HG02970 (cell line): Measurements from ENCODE around the gene ZNF354C.
"Not testable (repeated sequence)": the region's sequence is repeated elsewhere in the genome, so short reads cannot be mapped to it uniquely, and the experiment has no call there.

Experiments used
- ATAC-seq: cut with Tn5 transposase; IDR thresholded peaks from one replicate; pipeline ENCODE4 v1.9.1; 2021; ENCODE audit warnings: mild to moderate bottlenecking, moderate library complexity, moderate number of reproducible peaks; ENCODE audit not compliant: unreplicated experiment, low FRiP score

Gene ZNF354C

GRCh38 chr5:179060116-179061008 lies at the start of gene ZNF354C:
TSS of gene ZNF354C (plus strand) at chr5:179060373. CDS start at chr5:179062069, 1,696 bp downstream.
- ATAC-seq = peak; percentile 87

GRCh38 chr5:179023528-179024189 lies 36.5 kb upstream of the ZNF354C start, which contains the start of gene ZNF879:
TSS of gene ZNF879 (plus strand) at chr5:179023804. CDS start at chr5:179025005, 1,201 bp downstream.
- ATAC-seq = peak; percentile 87

GRCh38 chr5:179033004-179033580 lies 27.1 kb upstream of the ZNF354C start:
- ATAC-seq = no peak

GRCh38 chr5:179044765-179045164 lies 15.4 kb upstream of the ZNF354C start:
- ATAC-seq = no peak

- ATAC-seq = no peak
These were observed 8.4 kb upstream of the ZNF354C start for GRCh38 chr5:179051784-179052183.

- no peak for ATAC-seq
These were observed 6.0 kb upstream of the ZNF354C start for GRCh38 chr5:179054036-179054785.

GRCh38 chr5:179054876-179055275 lies 5.3 kb upstream of the ZNF354C start:
- ATAC-seq = no peak

GRCh38 chr5:179055436-179055835 lies 4.7 kb upstream of the ZNF354C start:
- no peak for ATAC-seq

GRCh38 chr5:179055841-179056240 lies 4.3 kb upstream of the ZNF354C start:
- no peak for ATAC-seq

GRCh38 chr5:179061025-179061424 lies 852 bp downstream of the ZNF354C start:
- ATAC-seq = no peak

GRCh38 chr5:179065703-179066102 lies 5.5 kb downstream of the ZNF354C start:
- ATAC-seq = no peak

GRCh38 chr5:179079165-179079987 lies 19.2 kb downstream of the ZNF354C start:
- ATAC-seq = no peak

GRCh38 chr5:179080724-179081123 lies 20.6 kb downstream of the ZNF354C start:
- no peak for ATAC-seq

- ATAC-seq = no peak
These were observed 29.3 kb downstream of the ZNF354C start for GRCh38 chr5:179089502-179089901.

GRCh38 chr5:179101282-179101681 lies 41.1 kb downstream of the ZNF354C start:
- ATAC-seq = not testable (repeated sequence)

- ATAC-seq = no peak
These were observed 50.4 kb downstream of the ZNF354C start for GRCh38 chr5:179110528-179110927.

- ATAC-seq = no peak
These were observed 51.4 kb downstream of the ZNF354C start for GRCh38 chr5:179111267-179112207.

- ATAC-seq = no peak
These were observed 52.4 kb downstream of the ZNF354C start for GRCh38 chr5:179112469-179113142.
